Measurements from ENCODE around the gene MAP2K4. TPM values are rescaled to one million over a fixed set of nuclear protein-coding genes. Genes with fewer than 3 reads are reported as not detected.

Gene MAP2K4
- total and polyA plus RNA-seq, 2 of the 4 experiments (the other 2 are of a cell fraction) = 14.5 to 32.6 TPM

- Histone ChIP-seq H4K91ac (ENCODE audit: insufficient read depth, low read depth, low read length) (no peak overlapping the region), H3K14ac (replicated peaks; ENCODE audit: low read depth, low read length) (no peak overlapping the region), H2BK20ac (ENCODE audit: low read depth, low read length) (no peak overlapping the region), H4K8ac (ENCODE audit: low read depth in 2 of 2, low read length in 2 of 2) (no peak overlapping the region), H3K36me3 (ENCODE audit: control insufficient read depth, insufficient read depth, low read length) (no peaks in the 10 kb centered on the region), H3K23ac (ENCODE audit: low read depth, low read length) (no peak overlapping the region), H2AFZ (replicated peaks; ENCODE audit: low read length, poor library complexity) (no peak overlapping the region), H3K79me1 (ENCODE audit: low read depth in 1 of 2, low read length in 2 of 2) (no peaks in the 10 kb centered on the region), H4K20me1 (ENCODE audit: insufficient read depth, low read length) (no peaks in the 10 kb centered on the region), H3K27ac (ENCODE audit: insufficient read depth, low read length) (no peak overlapping the region), H3K4me3 (ENCODE audit: insufficient read depth, low read depth, low read length) (no peak overlapping the region), H3K4me1 (ENCODE audit: control insufficient read depth, insufficient read depth, low read length) (no peaks in the 10 kb centered on the region), H3K18ac (ENCODE audit: low read depth, low read length) (no peak overlapping the region), H3K27me3 (ENCODE audit: control insufficient read depth, insufficient read depth, low read length) (no peaks in the 10 kb centered on the region), H2BK15ac (ENCODE audit: low read depth, low read length) (no peak overlapping the region), H3K9me3 (ENCODE audit: control insufficient read depth, insufficient read depth, low read length) (no peaks in the 10 kb centered on the region), H3K4ac (ENCODE audit: low read depth, low read length) (no peak overlapping the region), H4K5ac (ENCODE audit: low read depth, low read length) (no peak overlapping the region), H3K9me1 (ENCODE audit: insufficient read depth, low read length) (no peaks in the 10 kb centered on the region), H3K4me2 (ENCODE audit: low read depth, low read length) (no peak overlapping the region), H2BK120ac (ENCODE audit: low read depth, low read length) (no peak overlapping the region), H3K9ac (ENCODE audit: low read depth, low read length) (no peak overlapping the region), H3K56ac (ENCODE audit: extremely low read depth, insufficient read depth, low read length) (no peak overlapping the region), H2BK5ac (ENCODE audit: low read depth, low read length, poor library complexity, severe bottlenecking) (no peak overlapping the region), H2AK5ac (ENCODE audit: low read depth, low read length) (no peak overlapping the region), H2AK9ac (replicated peaks; ENCODE audit: low read depth, low read length, poor library complexity) (no peak overlapping the region)
- ChIA-PET CTCF (interaction anchor here (0.7 kb wide), 1 partner anchor 150 kb away, joined by 3 read pairs; no protein-coding TSS in a partner anchor), POLR2A (ENCODE audit: unreplicated experiment) (no interaction called here)
- BruUV-seq (replicated peaks) = no TSS peak
- TF ChIP-seq MAFK (IDR thresholded peaks at IDR 0.05; ENCODE audit: low read depth, low read length) = peak; percentile 75
- TF ChIP-seq SMC3 (IDR thresholded peaks at IDR 0.05; ENCODE audit: low read depth, low read length) = no peak
- DNase-seq = no peak
- intact Hi-C loops (cut with micrococcal nuclease) (no loop called here), dilution Hi-C loops (cut with HindIII; ENCODE audit: low sequenced_read_pairs, unreplicated experiment) (no loop called here), in situ Hi-C loops (cut with MboI; ENCODE audit: low sequenced_read_pairs) (no loop called here)
- no peak for ATAC-seq (ENCODE audit: low read depth)
- 95% methylated on average over 3 of the region's 13 CpGs; no CpG with 5 or more reads in 1 of the 2 experiments for WGBS, 2 experiments (ENCODE audit: extremely low coverage in 2 of 2, insufficient read length in 1 of 2)
These were observed 158.1 kb downstream of the MAP2K4 start for GRCh38 chr17:12178644-12179330.

Measured in IMR-90 (cell line).